ENCODE results near the gene PHLDA3. TPM values are rescaled to one million over a fixed set of nuclear protein-coding genes. Genes with fewer than 3 reads are reported as not detected.

PHLDA3 gene
- polyA plus RNA-seq, 2 of the 4 experiments (the other 2 are of a cell fraction): 40.5 to 91.1 TPM

DNA sequence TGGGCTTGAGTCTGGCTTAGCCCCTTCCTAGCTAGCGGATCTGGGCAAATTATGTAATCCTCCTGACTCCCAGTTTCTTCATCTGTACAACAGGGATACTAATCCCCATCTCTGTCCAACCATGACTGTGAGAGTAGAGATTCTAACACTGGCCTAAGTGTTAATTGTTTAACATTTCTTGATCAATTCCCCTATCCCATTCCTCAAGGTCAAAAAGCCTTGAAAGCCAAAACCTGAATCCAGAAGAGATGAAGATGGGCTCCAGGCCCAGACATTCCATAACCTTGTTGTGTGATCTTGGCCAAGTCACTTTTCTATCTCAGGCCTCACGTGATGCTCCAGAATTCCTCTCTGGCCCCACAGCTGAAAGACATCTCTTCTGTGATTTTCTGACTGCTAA, 18.8 kb upstream of the PHLDA3 start:
- peaks cover 75% of the 10 kb centered on the region for H3K4me1 ChIP-seq
- TF ChIP-seq EHMT2 (IDR thresholded peaks at IDR 0.05; ENCODE audit: low read depth) (no peak), REST (IDR thresholded peaks at IDR 0.05) (no peak), HOXB5 (CRISPR knock-in tag; IDR thresholded peaks at IDR 0.05) (no peak), MAFK (IDR thresholded peaks at IDR 0.05; ENCODE audit: partially characterized antibody) (no peak), HOXB13 (CRISPR knock-in tag; IDR thresholded peaks at IDR 0.05; ENCODE audit: low read depth) (no peak), PHF8 (IDR thresholded peaks at IDR 0.05; ENCODE audit: borderline replicate concordance, low read depth) (no peak), MAZ (IDR thresholded peaks at IDR 0.05; ENCODE audit: borderline replicate concordance, low read depth, low read length) (no peak)
- TF ChIP-seq, protein P1, sequence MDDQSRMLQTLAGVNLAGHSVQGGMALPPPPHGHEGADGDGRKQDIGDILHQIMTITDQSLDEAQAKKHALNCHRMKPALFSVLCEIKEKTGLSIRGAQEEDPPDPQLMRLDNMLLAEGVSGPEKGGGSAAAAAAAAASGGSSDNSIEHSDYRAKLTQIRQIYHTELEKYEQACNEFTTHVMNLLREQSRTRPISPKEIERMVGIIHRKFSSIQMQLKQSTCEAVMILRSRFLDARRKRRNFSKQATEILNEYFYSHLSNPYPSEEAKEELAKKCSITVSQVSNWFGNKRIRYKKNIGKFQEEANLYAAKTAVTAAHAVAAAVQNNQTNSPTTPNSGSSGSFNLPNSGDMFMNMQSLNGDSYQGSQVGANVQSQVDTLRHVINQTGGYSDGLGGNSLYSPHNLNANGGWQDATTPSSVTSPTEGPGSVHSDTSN (IDR thresholded peaks at IDR 0.05): no peak
- TF ChIP-seq, protein P2, sequence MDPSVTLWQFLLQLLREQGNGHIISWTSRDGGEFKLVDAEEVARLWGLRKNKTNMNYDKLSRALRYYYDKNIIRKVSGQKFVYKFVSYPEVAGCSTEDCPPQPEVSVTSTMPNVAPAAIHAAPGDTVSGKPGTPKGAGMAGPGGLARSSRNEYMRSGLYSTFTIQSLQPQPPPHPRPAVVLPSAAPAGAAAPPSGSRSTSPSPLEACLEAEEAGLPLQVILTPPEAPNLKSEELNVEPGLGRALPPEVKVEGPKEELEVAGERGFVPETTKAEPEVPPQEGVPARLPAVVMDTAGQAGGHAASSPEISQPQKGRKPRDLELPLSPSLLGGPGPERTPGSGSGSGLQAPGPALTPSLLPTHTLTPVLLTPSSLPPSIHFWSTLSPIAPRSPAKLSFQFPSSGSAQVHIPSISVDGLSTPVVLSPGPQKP (IDR thresholded peaks at IDR 0.05; ENCODE audit: low read depth, low read length): no peak
- H3K4me2 ChIP-seq: 0 out of 3 replicates have a peak overlapping the region, but pooled peaks have one; percentile 72
- peak overlapping the region; percentile 86 to 90; a peak in 5 of 6 replicates for H3K27ac ChIP-seq
- CTCF ChIA-PET: interaction anchor here (1.6 to 34.3 kb wide), 5 partner anchors 12 to 52 kb away, joined by 5 to 1452 read pairs (median 24); partner anchors contain the start of gene CSRP1
- FAIRE-seq (no peak), ATAC-seq (no peak), DNase-seq (ENCODE audit: low read depth in 1 of 2, low spot score in 1 of 2) (no peak)
- POLR2A ChIA-PET: interaction anchor here (1.1 kb wide), 1 partner anchor 25 kb away, joined by 3 read pairs; no protein-coding TSS in a partner anchor
- WGBS (ENCODE audit: missing lambda C conversion rate): 81% methylated on average over 2 of the region's 2 CpGs
- no peak overlapping the region for H3K4me3 ChIP-seq
- no peaks in the 10 kb centered on the region for H3K9me3 ChIP-seq

DNA sequence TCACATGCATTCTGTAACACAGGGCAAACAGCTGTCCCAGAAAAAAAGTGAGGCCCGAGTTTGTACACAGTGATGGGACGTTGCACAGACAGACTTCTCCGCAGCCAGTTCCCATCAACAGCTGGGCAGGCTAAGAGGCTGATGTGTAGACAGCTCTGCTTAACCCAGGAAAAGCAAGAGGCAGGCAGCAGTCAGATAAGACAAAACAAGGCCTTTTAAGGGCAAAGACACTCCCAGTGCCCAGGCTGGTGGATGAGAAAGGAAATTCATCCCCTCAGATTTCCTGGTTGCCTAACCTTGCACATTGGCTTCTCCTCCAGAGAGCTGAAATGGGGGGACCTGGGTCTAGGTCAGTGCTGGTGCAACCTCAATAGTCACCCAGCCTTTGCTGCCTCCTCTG, 17.2 kb upstream of the PHLDA3 start:
- no peak for DNase-seq (ENCODE audit: low read depth in 1 of 2, low spot score in 1 of 2)

More for the DNA sequence above, 17.2 kb upstream of the PHLDA3 start:
- H3K4me2 ChIP-seq: no peak overlapping the region
- FAIRE-seq (no peak), ATAC-seq (no peak)
- ChIA-PET CTCF (interaction anchor here (1.2 to 34.3 kb wide), 6 partner anchors 10 to 232 kb away, joined by 4 to 1452 read pairs (median 16); partner anchors contain the start of gene CSRP1), POLR2A (interaction anchor here (0.9 to 1.2 kb wide), 4 partner anchors 16 to 25 kb away, joined by 3 to 6 read pairs (median 4); partner anchors contain the start of gene CSRP1)
- 79% methylated on average over 3 of the region's 3 CpGs for WGBS (ENCODE audit: missing lambda C conversion rate)
- H3K27ac ChIP-seq: peak overlapping the region; percentile 10 to 68; a peak in 4 of 6 replicates
- no peak overlapping the region for H3K4me3 ChIP-seq
- no peaks in the 10 kb centered on the region for H3K9me3 ChIP-seq
- no peak for TF ChIP-seq BCL3 (IDR thresholded peaks at IDR 0.05)
- TF ChIP-seq FOSL2 (IDR thresholded peaks at IDR 0.05): no peak
- TF ChIP-seq FOSL2 (CRISPR knock-in tag; IDR thresholded peaks at IDR 0.05): no peak
- TF ChIP-seq HDAC2 (IDR thresholded peaks at IDR 0.05): no peak
- TF ChIP-seq FOXS1 (CRISPR knock-in tag; IDR thresholded peaks at IDR 0.05): no peak
- no peak for TF ChIP-seq RNF2 (IDR thresholded peaks at IDR 0.05; ENCODE audit: borderline replicate concordance, low read depth)
- no peak for TF ChIP-seq ZFP36 (IDR thresholded peaks at IDR 0.05; ENCODE audit: borderline replicate concordance, partially characterized antibody)
- no peak for TF ChIP-seq MAX (IDR thresholded peaks at IDR 0.05)
- TF ChIP-seq MAFK (IDR thresholded peaks at IDR 0.05; ENCODE audit: partially characterized antibody): no peak
- TF ChIP-seq ZSCAN20 (CRISPR knock-in tag; IDR thresholded peaks at IDR 0.05): no peak
- TF ChIP-seq JUNB (IDR thresholded peaks at IDR 0.05): no peak
- TF ChIP-seq NPAS2 (CRISPR knock-in tag; IDR thresholded peaks at IDR 0.05; ENCODE audit: borderline replicate concordance): no peak
- TF ChIP-seq JUN (IDR thresholded peaks at IDR 0.05): no peak
- TF ChIP-seq BHLHE40 (IDR thresholded peaks at IDR 0.05; ENCODE audit: low read depth, low read length): no peak
- no peak for TF ChIP-seq EP300 (IDR thresholded peaks at IDR 0.05)
- TF ChIP-seq MAZ (IDR thresholded peaks at IDR 0.05; ENCODE audit: borderline replicate concordance, low read depth, low read length): no peak
- no peak for TF ChIP-seq RCOR1 (IDR thresholded peaks at IDR 0.05; ENCODE audit: low read depth, low read length)
- no peak for TF ChIP-seq SREBF2 (IDR thresholded peaks at IDR 0.05)
- TF ChIP-seq NFE2L2 (conservative IDR thresholded peaks at IDR 0.05; ENCODE audit: low read length): no peak
- TF ChIP-seq CEBPB (IDR thresholded peaks at IDR 0.05): no peak
- H3K4me1 ChIP-seq: peaks cover 75% of the 10 kb centered on the region

Measured in A549 (cell line).